Brain microvascular endothelial cell (primary cell): ENCODE measurements around the gene CDH2.

Experiments
- DNase-seq: peaks from one replicate; pipeline ENCODE4 v3.0.0-alpha.2; 2020
- H3K27ac ChIP-seq: fragments of 250-450 bp; sonication (Bioruptor Pico); 2 replicates; pipeline ENCODE4 v1.5.1; 2020; ENCODE audit warnings: mild to moderate bottlenecking, moderate library complexity
- H3K27me3 ChIP-seq: fragments of 250-450 bp; sonication (Bioruptor Pico); replicated peaks from 2 replicates; pipeline ENCODE4 v1.5.1; 2020; ENCODE audit warnings: mild to moderate bottlenecking
- H3K36me3 ChIP-seq: fragments of 250-450 bp; sonication (Bioruptor Pico); replicated peaks from 2 replicates; pipeline ENCODE4 v1.5.1; 2020; ENCODE audit warnings: mild to moderate bottlenecking
- H3K4me3 ChIP-seq: 2 replicates; pipeline ENCODE4 v1.5.1; 2011; ENCODE audit warnings: low read depth, mild to moderate bottlenecking, control low read depth, low read length, moderate library complexity
- CTCF ChIP-seq: IDR thresholded peaks from 2 replicates; pipeline ENCODE4 v1.5.1; 2011; ENCODE audit warnings: low read depth, mild to moderate bottlenecking, moderate library complexity, low read length, control low read depth, inconsistent platforms; ENCODE audit errors: missing control alignments
- in situ Hi-C: cut with HindIII; loops from 2 replicates; pipeline ENCODE4 v1.10.0; 2017; ENCODE audit warnings: low sequenced_read_pairs, low pct_ligation_motif_present

CDH2 gene

GRCh38 chr18:28068207-28068606, 108.7 kb downstream of the CDH2 start:
- TF ChIP-seq CTCF: no peak
- H3K36me3 ChIP-seq: no peaks in the 10 kb centered on the region
- H3K27me3 ChIP-seq: no peaks in the 10 kb centered on the region
- no peak overlapping the region for H3K27ac ChIP-seq
- DNase-seq: no peak
- no peak overlapping the region for H3K4me3 ChIP-seq
- in situ Hi-C loops: no loop called here

GRCh38 chr18:28067346-28067745, 109.6 kb downstream of the CDH2 start:
- in situ Hi-C loops: no loop called here
- DNase-seq: no peak
- TF ChIP-seq CTCF: no peak
- no peaks in the 10 kb centered on the region for H3K36me3 ChIP-seq
- H3K27ac ChIP-seq: no peak overlapping the region
- H3K27me3 ChIP-seq: no peaks in the 10 kb centered on the region
- no peak overlapping the region for H3K4me3 ChIP-seq

- H3K27me3 ChIP-seq: no peaks in the 10 kb centered on the region
- peak; percentile 41 for DNase-seq
- peak overlapping the region; percentile 94 for H3K27ac ChIP-seq
- in situ Hi-C loops: no loop called here
- H3K4me3 ChIP-seq: no peak overlapping the region
- no peaks in the 10 kb centered on the region for H3K36me3 ChIP-seq
- TF ChIP-seq CTCF: no peak
Measured at GRCh38 chr18:28065793-28066186, 111.1 kb downstream of the CDH2 start.

- in situ Hi-C loops: no loop called here
- H3K27ac ChIP-seq: peak overlapping the region; percentile 94
- no peak for TF ChIP-seq CTCF
- H3K36me3 ChIP-seq: no peaks in the 10 kb centered on the region
- no peaks in the 10 kb centered on the region for H3K27me3 ChIP-seq
- no peak overlapping the region for H3K4me3 ChIP-seq
- peak; percentile 93 for DNase-seq
Measured at GRCh38 chr18:28065031-28065792, 111.7 kb downstream of the CDH2 start.

GRCh38 chr18:28063926-28064325, 113.0 kb downstream of the CDH2 start:
- no peak for TF ChIP-seq CTCF
- Histone ChIP-seq H3K27me3 (no peaks in the 10 kb centered on the region), H3K27ac (peak overlapping the region; percentile 94), H3K4me3 (no peak overlapping the region), H3K36me3 (no peaks in the 10 kb centered on the region)
- in situ Hi-C loops: no loop called here
- DNase-seq: no peak

- Histone ChIP-seq H3K27me3 (no peaks in the 10 kb centered on the region), H3K4me3 (no peak overlapping the region), H3K27ac (peak overlapping the region; percentile 94), H3K36me3 (no peaks in the 10 kb centered on the region)
- DNase-seq: no peak
- TF ChIP-seq CTCF: no peak
- in situ Hi-C loops: no loop called here
Measured at GRCh38 chr18:28063271-28063761, 113.6 kb downstream of the CDH2 start.
